ENCODE data around the gene CTXND2.

- TF ChIP-seq EZH2phosphoT487 (IDR thresholded peaks at IDR 0.05; ENCODE audit: borderline replicate concordance, low read depth, low read length) (no peak), CTCF (conservative IDR thresholded peaks at IDR 0.05; ENCODE audit: low read length) (no peak)
These were observed 41.4 kb downstream of the CTXND2 start for GRCh38 chr1:150928286-150928685.

All from OCI-LY7 (cell line).